Skeletal muscle satellite cell (primary cell): ENCODE data around the gene KCNH3.
"Not testable (repeated sequence)": the region's sequence is repeated elsewhere in the genome, so short reads cannot be mapped to it uniquely, and the experiment has no call there.

Experiments
- H3K27me3 ChIP-seq: 2 replicates; pipeline ENCODE4 v1.7.0; 2013; ENCODE audit warnings: low read length; ENCODE audit not compliant: control insufficient read depth, insufficient read depth
- H3K36me3 ChIP-seq: 2 replicates; pipeline ENCODE4 v1.7.0; 2013; ENCODE audit warnings: mild to moderate bottlenecking, control low read depth, low read length; ENCODE audit not compliant: insufficient read depth
- H3K4me1 ChIP-seq: 2 replicates; pipeline ENCODE4 v1.7.0; 2013; ENCODE audit warnings: low read length; ENCODE audit not compliant: control insufficient read depth, insufficient read depth
- H3K4me2 ChIP-seq: 2 replicates; pipeline ENCODE4 v1.7.0; 2013; ENCODE audit warnings: mild to moderate bottlenecking, low read length
- H3K4me3 ChIP-seq: 2 replicates; pipeline ENCODE4 v1.7.0; 2013; ENCODE audit warnings: low read length
- H3K9ac ChIP-seq: 2 replicates; pipeline ENCODE4 v1.7.0; 2013; ENCODE audit warnings: mild to moderate bottlenecking, low read depth, low read length, moderate library complexity
- H3K9me3 ChIP-seq: replicated peaks from 2 replicates; pipeline ENCODE4 v1.7.0; 2013; ENCODE audit warnings: mild to moderate bottlenecking, control low read depth, low read length

KCNH3 gene

DNA sequence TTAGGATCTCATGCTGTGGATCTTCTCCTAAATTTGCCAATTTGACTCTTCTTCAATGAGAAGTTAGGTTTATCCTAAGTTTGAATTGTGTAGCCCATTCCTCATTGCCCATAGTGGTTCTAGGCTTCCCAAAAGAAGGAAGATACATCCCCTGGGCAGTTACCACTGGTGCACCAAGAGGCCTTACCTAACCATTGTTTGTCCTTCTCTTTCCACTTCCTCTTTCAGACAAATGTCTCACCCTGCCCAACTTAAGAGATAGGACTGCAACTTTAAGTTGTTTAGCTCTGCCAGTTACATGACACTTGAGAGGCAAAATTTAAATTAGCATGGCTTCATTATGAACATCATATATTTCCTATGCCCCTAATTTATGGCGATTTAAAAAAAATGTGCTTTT is 9.4 kb upstream of the KCNH3 start:
- Histone ChIP-seq H3K4me3 (no peak overlapping the region), H3K4me1 (no peaks in the 10 kb centered on the region), H3K9ac (no peak overlapping the region), H3K4me2 (no peak overlapping the region), H3K27me3 (no peaks in the 10 kb centered on the region), H3K9me3 (no peaks in the 10 kb centered on the region), H3K36me3 (peaks cover 36% of the 10 kb centered on the region)

DNA sequence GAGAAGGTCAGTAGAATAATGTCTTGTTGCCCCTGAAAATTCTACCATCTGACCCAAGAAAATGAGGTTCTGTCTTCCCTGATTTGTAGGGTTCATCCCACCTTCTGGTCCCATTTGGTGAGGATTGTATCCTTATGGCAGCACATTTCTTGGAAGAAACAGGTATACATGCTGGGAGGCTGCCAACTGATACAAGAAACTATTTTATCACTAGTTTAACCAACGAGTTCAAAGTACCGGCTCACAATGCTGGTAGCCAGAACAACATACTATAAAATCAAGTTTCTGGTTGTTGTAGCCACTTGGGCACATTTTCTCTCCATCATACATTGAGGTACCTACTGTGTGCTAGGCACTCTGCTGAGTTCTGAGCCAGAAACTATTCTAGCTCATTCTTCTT is 7.1 kb upstream of the KCNH3 start:
- no peaks in the 10 kb centered on the region for H3K9me3 ChIP-seq
- no peak overlapping the region for H3K9ac ChIP-seq
- peaks cover 19% of the 10 kb centered on the region for H3K36me3 ChIP-seq
- no peak overlapping the region for H3K4me3 ChIP-seq
- no peak overlapping the region for H3K4me2 ChIP-seq
- peaks cover 3% of the 10 kb centered on the region for H3K4me1 ChIP-seq
- H3K27me3 ChIP-seq: peaks cover 6% of the 10 kb centered on the region

DNA sequence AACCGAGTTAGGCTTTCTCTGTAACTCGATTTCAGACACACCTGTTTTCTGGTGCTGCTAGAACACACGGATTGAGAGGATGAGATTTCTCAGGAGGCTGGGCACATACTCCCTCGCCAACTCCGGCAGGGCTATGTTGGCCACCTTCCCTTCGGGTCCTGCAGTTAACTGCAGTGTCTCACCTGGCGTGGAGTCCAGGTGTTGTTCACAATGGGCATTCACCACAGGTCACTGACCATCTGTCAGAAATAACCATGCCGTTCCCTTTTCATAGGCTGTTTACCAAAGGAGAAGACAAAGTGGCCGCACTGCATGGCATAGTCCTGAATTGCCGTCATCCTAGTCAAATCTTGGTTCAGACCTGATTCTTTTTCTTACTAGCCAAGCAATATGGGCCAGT is 5.5 kb upstream of the KCNH3 start:
- H3K4me1 ChIP-seq: peaks cover 14% of the 10 kb centered on the region
- no peaks in the 10 kb centered on the region for H3K9me3 ChIP-seq
- H3K27me3 ChIP-seq: peaks cover 22% of the 10 kb centered on the region
- no peak overlapping the region for H3K4me3 ChIP-seq
- peaks cover 9% of the 10 kb centered on the region for H3K36me3 ChIP-seq
- no peak overlapping the region for H3K9ac ChIP-seq
- no peak overlapping the region for H3K4me2 ChIP-seq

DNA sequence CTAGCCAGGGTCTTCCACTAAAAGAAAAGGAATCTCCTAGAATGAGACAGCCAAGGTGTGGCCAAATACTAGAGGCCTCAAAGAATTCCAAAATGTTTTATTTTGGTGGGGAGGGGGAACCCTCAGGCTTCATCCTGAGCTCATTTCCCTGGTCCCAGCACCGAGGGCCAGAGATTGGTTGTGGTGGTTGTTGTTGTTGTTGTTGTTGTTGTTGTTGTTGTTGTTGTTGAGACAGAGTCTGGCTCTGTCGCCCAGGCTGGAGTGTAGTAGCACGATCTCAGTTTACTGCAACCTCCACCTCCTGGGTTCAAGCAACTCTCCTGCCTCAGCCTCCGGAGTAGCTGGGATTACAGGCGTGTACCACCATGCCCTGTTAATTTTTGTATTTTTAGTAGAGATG is 4.7 kb upstream of the KCNH3 start:
- H3K36me3 ChIP-seq, H3K9ac ChIP-seq, H3K4me3 ChIP-seq, H3K9me3 ChIP-seq, H3K4me2 ChIP-seq: not testable (repeated sequence)
- peaks cover 15% of the 10 kb centered on the region for H3K4me1 ChIP-seq
- H3K27me3 ChIP-seq: peaks cover 26% of the 10 kb centered on the region

DNA sequence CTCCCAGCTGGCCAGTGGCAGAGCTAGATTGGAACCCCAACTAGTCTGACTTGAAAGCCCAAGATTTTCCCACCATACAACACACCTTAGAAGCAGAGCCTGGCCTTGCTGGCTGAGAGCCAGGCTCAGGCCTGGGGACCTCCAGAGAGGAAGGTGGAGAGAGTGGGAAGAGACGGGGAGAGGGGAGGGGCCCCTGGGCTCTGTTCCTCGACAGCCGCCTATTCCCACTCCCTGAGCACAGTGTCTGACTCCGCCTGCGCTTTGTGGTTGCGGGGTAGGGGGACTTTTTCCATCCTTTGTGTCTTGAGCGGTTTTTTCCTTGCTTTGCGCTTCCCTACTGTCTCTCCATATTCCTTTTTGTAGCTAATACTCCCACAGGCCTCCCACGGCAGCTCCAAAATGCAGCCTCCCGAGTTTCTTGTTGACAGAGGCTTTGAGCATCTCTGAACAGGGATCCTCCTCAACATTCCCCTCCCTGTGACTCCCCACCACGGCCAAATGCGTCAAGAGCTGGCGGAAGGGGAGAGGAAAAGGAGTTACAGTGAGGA is 4.0 kb upstream of the KCNH3 start:
- H3K27me3 ChIP-seq: peaks cover 33% of the 10 kb centered on the region
- H3K36me3 ChIP-seq: peaks cover 9% of the 10 kb centered on the region
- no peak overlapping the region for H3K4me2 ChIP-seq
- H3K9ac ChIP-seq: no peak overlapping the region
- H3K4me3 ChIP-seq: no peak overlapping the region
- no peaks in the 10 kb centered on the region for H3K9me3 ChIP-seq
- H3K4me1 ChIP-seq: peaks cover 15% of the 10 kb centered on the region

DNA sequence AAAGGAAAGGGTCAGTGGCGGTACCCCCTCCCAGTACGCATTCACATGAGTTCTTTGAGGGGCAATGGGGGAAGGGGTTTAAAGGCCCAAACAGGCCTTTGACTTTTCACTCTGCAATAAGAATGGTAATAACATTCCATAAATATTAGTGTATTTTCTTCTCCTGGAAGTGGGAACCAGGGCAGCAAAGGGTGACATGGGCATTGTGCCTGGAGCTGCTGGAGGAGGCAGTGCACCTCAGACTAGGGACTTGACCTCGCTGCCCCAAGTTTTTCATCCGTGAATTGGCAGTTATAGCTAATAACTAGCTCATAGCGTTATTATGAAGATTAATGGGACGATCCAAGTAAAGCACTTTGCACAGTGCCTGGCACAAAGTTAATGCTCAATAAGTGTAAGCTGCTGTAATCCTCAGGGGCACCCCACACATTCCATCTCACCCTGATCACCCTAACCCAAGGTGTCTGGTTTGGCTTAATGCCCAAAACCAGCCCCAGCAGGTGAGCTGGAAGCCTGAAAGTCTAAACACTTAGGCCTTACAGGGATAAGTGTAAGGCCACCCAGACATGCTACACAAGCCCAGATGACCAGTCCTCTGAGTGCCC is 2.8 kb upstream of the KCNH3 start:
- Histone ChIP-seq H3K9ac (no peak overlapping the region), H3K36me3 (peaks cover 9% of the 10 kb centered on the region), H3K4me2 (no peak overlapping the region), H3K4me3 (no peak overlapping the region), H3K9me3 (no peaks in the 10 kb centered on the region), H3K4me1 (peaks cover 15% of the 10 kb centered on the region), H3K27me3 (peaks cover 43% of the 10 kb centered on the region)

DNA sequence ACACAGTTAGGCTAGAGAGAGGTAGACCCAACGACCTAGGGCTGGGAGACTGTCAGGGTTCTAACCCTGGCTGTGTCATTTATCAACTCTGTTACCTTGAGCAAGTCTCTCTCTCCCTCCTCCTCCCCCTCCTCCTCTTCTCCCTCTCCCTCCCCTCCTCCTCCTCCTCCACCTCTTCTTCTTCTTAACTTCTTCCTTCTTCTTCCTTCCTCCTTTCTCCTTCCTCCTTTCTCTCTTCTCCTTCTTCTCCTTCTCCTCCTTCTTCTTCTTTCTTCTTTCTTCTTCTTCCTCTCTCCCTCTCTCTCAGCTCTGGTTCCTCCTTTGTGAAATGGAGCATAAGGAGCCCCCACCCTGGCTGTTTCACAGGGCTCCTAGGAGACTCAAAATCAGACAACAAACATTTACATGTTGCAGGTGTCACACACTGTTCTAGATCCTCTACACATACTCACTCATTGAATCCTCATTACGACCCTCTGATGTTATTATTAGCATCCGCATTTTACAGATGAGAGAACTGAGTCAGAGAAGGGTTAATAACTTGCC is 2.2 kb upstream of the KCNH3 start:
- Histone ChIP-seq H3K4me2 (no peak overlapping the region), H3K4me3 (no peak overlapping the region), H3K9me3 (no peaks in the 10 kb centered on the region), H3K36me3 (peaks cover 3% of the 10 kb centered on the region), H3K9ac (no peak overlapping the region), H3K27me3 (peaks cover 43% of the 10 kb centered on the region), H3K4me1 (peaks cover 15% of the 10 kb centered on the region)

DNA sequence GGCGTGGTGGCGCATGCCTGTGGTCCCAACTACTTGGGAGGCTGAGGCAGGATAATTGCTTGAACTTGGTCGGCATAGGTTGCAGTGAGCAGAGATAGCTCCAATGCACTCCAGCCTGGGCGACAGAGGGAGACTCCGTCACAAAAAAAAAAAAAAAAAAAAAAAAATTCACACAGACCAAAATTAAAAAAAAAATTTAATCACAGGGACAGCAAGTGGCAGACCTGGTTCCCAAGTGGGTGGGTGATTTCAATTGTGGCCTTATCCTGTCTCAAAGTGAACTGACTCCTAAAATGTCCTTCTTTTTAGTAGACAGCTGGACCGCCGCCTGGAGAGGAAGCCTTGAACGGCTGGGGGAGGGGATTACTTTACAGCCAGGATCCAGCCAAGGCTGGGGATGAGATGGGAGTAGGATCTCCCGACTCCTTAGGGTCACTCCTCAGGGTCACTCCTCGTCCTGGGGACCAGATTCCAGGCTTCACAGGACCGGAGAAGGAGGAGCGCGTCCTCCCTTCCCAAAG is 1.5 kb upstream of the KCNH3 start:
- peak overlapping the region; percentile 86 for H3K4me2 ChIP-seq
- peaks cover 43% of the 10 kb centered on the region for H3K27me3 ChIP-seq
- no peaks in the 10 kb centered on the region for H3K36me3 ChIP-seq
- H3K4me1 ChIP-seq: peaks cover 15% of the 10 kb centered on the region
- H3K4me3 ChIP-seq: peak overlapping the region; percentile 61
- no peak overlapping the region for H3K9ac ChIP-seq
- H3K9me3 ChIP-seq: no peaks in the 10 kb centered on the region

DNA sequence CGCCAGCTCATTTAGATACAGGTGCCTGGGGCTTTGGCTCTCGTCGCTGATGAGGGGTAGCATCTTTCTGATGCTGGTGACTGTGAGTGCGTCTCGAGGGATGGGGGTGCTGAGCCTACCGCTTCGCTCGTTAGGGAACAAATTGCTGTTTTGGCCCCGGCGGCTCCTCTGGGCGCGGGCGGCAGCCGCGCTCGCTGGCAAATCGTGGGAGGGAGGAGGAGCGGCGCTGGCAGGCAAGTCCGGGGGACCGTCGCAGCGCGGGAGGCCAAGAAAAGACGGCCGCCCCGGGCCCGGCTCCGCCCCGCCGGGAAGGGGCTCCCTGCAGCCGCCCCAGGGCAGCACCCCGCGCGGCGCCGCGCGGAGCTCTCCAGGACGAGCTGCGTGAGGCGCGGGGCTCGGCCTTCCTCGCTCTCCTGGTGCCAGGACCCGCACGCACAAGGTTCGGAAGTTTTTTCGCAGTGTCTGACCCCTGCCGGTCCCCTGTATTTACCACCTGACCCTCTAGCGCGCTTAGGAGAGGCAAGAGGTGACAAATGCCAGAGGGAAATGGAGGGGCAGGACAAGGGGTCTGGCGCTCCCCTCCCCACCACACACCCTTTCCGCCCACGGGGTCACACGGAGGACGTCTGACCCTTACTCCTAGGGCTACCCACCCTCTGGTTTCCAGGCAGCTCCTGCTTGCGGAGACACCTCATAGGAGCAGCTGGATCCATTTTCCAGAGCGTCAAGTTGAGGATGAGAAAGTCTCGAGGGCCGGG is 899 bp upstream of the KCNH3 start:
- Histone ChIP-seq H3K4me3 (peak overlapping the region; percentile 61), H3K27me3 (peaks cover 43% of the 10 kb centered on the region), H3K36me3 (no peaks in the 10 kb centered on the region), H3K4me2 (peak overlapping the region; percentile 86), H3K9me3 (no peaks in the 10 kb centered on the region), H3K9ac (no peak overlapping the region), H3K4me1 (peaks cover 15% of the 10 kb centered on the region)

DNA sequence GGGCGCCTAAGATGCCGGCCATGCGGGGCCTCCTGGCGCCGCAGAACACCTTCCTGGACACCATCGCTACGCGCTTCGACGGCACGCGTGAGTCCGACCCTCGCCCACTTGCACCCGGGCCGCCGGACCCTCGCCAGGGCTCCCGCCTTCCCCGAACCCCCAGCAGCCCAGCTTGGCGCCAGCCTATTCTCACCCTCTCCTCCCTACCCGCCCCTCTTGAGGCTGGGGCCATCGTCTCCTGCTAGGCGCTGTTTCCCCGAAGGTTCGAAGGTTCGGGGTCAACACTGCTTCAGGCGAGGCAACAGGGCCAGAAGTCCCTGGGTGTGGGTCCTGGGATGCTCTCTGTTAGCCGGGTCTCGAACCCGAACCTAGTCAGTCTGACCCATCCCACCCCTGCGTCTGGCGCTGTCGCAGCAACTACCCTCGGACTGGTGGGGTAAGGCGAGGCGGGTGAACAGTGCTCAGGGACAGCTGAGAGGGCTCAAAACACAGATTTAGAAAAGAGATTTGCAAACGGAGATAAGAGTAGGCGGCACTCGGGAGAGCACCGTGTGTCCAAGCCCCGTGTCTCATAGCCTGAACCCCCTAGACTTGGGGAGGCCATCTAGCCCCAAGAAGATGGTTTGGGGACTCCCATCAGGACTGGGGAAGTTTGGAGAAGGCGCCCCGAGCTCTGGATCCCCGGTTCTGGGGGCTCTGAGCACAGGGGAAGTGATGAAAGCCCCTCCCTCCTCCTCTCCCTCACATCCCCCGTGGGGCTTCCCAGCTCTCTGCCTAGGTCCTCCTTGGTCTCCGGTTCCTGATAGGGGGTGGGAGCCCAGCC is 787 bp downstream of the KCNH3 start:
- Histone ChIP-seq H3K9me3 (no peaks in the 10 kb centered on the region), H3K36me3 (no peaks in the 10 kb centered on the region), H3K4me3 (no peak overlapping the region), H3K9ac (no peak overlapping the region), H3K27me3 (peaks cover 59% of the 10 kb centered on the region), H3K4me1 (peaks cover 15% of the 10 kb centered on the region), H3K4me2 (peak overlapping the region; percentile 86)
